ENCODE results near the gene SELENON.
A peak's percentile ranks its signal among the peaks of the same experiment; 100 is the strongest.
"Not testable (repeated sequence)": the region's sequence is repeated elsewhere in the genome, so short reads cannot be mapped to it uniquely, and the experiment has no call there.

SELENON gene

DNA sequence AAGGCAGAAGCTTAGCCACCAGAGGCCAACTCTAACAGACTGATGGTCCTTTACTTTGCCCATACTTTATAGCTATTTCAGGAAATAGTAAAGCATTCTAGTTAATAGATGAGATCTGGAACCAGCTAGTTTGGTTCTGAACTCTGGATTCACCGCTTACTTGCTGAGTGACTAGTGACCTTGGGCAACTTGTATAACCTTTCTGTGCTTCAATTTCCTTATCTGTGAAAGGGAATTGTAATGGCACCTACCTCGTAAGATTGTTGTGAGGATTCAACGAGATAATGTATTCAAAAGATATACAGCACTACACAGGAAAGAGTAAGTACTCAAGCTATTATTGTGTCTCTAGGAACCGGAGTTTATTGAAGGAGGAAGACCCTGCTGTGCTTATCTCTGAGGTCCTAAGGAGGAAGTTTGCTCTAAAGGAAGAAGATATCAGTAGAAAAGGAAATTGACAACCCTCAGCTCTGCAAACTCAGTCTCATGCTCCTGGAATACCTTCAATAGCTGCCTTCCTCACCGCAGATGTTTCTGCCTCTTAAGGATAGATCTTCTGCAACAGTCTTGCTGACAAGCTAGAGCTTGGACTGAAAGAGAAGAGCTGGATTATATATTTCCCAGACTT, 31.7 kb downstream of the SELENON start:
- no peak for DNase-seq (ENCODE audit: low read depth)

DNA sequence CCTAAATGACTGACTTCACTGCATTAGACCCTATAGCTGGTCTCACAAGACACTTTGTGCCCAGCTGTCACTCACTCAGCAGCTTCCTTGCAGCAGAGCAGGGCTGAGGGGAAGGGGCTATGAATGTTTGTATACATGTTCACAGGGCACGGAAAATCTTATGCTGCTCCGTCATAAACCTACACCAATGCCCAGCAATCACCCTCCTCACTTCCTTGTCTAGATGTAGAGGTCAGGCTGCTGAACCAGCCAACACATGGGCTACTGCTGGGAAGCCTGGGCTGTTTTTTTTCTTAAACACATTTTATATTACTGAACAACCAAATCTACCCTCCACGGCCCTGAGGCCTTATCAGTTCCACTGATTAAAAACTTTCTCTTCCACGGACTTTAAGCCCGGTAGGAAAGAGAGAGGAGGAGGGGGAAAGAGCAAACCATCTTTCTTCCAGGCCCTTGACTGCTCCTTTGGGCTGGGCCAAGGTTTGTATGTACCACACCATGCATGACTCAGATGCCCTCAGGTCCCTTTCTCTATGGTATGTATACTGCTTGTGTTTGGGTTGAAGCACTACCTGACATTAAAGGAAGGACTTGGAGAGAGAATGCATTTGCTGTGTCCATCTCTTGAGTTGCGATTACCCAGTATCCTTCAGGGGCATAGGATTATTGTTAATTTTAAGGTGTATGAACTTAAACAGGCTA, 32.5 kb downstream of the SELENON start:
- DNase-seq (ENCODE audit: low read depth) = no peak

DNA sequence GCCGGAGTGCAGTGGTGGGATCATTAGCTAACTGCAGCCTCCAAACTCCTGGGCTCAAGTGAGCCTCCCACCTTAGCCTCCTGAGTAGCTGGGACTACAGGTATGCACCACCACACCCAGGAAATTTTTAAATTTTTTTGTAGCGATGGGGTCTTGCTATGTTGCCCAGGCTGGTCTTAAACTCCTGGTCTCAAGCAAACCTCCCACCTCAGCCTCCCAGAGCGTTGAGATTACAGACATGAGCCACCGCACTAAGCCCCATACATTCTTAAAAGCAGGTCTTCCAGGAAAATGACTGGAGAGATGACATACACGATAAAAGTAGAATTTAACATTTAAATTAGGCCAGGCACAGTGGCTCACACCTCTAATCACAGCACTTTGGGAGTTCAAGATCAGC, 33.2 kb downstream of the SELENON start:
- no peak for DNase-seq (ENCODE audit: low read depth)

DNA sequence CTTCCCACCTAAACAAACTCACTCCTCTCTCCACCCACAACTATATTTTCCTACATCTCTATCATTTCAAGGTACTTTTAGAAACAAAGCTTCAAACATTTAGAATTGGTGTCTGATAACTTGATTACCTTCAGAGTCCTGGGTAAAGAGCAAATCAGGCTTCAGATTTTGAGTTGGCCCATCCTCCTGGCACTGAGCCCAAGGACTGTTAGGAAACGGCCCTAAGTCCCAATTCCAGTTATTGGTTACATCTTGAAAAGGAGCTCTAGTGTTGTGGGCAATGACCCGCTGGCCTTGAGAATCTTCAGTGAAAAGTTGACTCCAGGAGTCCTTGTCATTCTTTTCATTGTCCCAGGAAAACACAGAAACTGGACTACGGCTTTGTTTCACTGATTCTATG, 34.9 kb downstream of the SELENON start:
- DNase-seq (ENCODE audit: low read depth) = no peak

DNA sequence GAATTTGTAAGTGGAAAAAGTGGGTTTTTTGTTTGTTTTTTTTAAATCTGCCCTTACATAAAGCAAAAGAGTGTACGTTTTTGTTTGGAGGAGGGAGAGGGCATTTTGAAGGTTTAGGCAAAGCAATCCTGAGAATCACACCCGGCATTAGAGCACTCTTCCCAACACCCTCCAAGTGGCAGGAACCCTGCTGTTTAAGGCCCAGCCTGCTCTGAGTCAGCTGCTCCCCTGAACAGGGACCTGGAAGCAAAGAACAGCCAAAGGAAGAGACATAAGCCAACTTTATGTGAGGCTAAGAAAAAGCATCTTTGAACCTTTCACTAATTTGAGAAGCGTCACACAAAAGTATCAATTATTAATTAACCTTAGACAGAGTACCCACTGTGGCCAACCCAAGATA, 36.7 kb downstream of the SELENON start:
- DNase-seq (ENCODE audit: low read depth) = no peak

DNA sequence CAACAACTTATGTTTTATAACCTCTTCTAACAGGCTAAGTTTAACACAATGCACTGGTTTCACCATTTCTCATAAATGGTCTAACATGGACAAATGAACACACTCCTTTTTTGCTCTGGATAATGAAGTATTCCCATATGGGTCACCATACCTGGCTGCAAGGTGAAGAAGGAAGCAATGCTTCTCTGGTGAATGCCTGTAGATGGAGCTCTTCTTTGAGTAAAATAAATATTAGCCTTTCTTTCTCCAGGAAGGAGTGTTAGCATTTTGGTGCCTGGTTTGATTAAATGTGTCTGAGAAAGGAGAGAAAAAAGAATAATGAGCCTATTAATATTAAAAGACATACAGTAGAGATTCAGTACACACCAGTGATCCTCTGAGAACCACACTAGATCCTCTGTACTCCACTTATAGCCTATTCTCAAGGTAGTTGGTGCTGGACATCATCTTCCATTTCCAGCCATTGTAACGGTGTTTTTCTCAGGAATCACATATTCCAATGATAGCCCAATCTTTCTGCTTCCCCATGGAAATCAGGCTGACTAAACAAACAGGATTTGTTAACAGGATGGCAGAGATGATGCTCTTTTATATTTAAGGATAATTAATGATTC, 37.4 kb downstream of the SELENON start:
- no peak for DNase-seq (ENCODE audit: low read depth)

DNA sequence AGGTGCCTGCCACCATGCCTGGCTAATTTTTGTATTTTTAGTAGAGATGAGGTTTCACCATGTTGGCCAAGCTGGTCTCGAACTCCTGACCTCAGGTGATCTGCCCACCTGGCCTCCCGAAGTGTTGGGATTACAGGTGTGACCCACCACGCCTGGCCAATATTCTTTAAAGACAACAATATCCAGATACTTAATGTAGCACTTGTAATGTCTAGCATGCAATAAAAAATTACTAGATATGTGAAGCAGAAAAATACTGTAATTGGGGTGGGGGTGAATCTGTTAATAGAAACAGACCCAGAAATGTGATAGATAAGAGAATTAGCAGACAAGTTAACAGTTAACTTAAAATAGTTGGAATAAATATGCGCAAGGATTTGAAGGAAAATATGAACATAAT, 39.8 kb downstream of the SELENON start:
- DNase-seq (ENCODE audit: low read depth) = not testable (repeated sequence)

DNA sequence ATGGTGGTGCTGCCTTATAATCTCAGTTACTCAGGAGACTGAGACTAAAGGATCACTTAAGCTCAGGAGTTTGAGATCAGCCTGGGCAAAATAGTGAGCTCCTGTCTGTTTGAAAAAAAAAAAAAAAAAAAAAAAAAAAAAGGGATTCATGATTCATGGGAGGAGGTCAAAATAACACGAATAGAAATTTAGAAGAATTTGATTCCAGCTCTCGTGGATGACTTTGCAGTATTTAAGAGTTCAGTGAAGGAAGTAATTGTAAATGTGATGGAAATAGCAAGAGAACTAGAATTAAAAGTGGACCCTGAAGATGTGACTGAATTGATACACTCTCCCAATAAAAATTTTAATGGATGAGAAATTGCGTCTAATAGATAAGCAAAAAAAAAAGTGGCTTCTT, 43.5 kb downstream of the SELENON start:
- no peak for DNase-seq (ENCODE audit: low read depth)

DNA sequence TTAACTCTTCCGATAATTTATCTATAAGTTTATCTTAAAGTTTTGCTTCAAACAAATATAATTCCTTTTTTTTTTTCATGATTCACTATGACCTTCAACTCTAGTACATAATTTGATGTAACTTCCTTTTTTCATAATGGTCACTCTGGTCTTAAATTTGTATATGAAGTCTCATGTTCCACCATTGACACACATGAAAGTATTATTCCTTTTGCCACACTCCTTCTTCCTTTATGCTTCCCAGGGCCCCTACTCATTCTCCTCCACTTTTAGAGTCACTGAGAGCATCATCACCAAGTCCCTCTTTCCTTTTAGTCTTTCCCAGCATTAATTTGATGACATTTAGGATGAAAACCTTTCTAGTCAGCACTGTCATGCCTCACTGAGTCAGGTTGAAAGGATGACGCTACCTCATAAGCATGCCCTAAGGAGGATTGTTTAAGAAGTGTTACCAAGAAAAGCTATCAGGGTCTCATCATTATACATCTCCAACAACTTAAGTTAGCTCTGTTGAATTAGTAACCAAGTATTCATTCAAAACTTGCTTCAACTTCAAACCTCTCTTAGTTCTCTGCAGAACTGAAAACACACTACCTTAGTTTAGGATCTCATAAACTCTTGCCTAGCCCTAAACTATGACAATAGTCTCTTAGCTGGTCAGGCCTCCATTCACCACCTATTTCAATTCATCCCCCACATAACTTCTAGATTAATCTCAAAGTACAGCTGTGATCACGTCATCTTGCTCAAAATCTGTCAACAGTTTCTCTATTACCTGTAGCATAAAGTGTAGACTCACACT, 44.7 kb downstream of the SELENON start:
- DNase-seq (ENCODE audit: low read depth) = no peak

DNA sequence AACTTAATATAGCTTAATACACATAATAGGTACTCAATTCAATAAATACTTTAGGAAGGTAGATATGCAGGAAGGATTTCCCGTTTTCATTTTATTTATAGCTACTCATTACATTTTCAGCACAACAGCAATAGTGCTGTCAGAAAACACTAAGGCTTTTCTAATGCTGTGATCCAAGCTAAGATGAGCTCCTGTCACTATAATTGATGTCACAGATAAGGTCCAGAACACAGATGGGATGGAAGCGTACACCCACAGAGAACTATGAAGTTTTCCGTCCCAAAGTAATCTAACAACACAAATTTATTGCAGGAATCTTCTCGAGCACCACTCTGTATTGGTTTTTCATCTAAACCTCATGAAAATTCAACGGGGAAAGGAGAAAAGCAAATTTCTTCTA, 45.7 kb downstream of the SELENON start:
- no peak for DNase-seq (ENCODE audit: low read depth)

DNA sequence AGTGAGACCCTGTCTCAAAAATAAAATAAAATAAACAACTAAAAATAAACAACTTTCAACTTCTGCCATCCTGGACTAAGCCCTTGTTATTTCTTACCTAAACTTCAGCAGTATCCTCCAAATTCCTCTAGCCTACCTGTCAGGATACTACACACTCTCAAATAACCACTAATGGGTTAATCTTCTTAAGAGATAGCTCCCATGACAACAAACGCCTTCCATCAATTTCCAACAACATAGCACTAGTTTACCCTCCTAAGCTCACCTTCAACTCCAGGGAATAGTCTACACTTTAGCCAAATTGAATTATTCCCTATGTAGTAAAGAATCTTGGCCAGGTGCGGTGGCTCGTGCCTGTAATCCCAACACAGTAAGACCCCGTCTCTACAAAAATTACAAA, 47.9 kb downstream of the SELENON start:
- no peak for DNase-seq (ENCODE audit: low read depth)

DNA sequence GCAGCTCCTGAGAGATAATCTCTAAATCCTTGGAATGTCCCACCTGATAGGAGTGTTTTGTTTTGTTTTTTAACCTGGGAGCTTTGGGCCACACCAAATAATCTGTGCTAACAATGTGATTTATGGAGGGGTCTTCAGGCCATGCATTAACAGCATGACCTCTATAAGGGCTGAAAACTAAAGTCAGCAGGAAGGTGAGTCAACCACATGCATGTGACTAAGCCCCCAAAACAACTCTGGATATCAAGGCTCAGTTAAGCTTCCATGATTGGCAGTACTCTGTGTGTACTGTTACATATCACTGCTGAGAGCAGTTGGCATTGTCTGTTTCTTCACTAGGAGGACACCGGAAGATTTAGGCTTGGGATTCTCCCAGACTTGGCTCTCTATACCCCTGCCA, 48.5 kb downstream of the SELENON start:
- DNase-seq (ENCODE audit: low read depth) = no peak

DNA sequence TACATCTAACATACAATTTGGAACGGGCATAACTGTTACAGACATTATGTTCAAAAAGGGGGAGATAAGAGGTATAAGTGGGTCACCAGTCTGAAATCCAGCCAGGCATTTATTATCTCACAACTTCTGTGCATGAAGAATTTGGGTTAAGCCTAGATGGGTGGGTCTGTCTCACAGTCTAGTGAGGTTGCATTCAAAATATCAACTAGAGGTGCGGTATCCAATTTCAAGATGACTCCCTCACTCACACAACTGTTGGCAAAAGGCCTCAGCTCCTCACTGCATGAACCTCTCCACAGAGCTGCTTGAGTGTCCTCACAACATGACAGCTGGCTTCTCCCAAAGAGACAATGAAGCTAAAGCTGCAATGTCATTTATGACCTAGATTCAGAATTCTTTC, 54.6 kb downstream of the SELENON start:
- DNase-seq (ENCODE audit: low read depth) = no peak

DNA sequence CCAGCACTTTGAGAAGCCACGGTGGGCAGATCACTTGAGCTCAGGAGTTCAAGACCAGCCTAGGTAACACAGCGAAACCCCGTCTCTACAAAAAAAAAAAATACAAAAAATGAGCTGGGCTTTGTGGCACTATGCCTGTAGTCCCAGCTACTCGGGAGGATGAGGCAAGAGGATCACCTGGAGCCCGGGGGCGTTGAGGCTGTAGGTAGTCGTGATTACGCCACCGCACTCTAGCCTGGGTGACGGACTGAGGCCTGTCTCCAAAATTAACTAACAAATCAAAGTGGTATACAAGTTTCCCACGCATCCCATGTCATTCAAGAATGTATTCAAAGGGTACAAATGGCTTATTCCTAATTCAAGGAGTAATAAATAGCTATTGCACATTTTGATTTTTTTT, 56.9 kb downstream of the SELENON start:
- no peak for DNase-seq (ENCODE audit: low read depth)

DNA sequence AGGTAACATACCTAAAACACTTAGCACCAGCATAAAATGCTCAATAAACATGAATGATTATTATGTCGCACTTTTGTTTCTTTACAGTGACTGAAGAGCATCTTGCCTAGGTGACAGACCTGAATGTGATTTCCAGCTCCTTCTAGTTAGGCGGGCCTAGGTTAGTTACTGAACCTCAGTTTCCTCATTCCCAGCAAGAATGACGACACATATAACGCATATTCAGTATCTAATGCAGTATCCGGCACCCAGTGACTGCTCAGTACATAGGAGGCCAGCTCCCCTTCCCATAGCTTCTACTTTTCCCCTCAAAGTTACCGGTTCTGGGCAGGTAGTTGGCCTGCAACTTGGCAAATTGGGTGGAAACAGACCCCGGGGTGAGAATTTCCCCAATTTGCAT, 58.5 kb downstream of the SELENON start:
- no peak for DNase-seq (ENCODE audit: low read depth)

DNA sequence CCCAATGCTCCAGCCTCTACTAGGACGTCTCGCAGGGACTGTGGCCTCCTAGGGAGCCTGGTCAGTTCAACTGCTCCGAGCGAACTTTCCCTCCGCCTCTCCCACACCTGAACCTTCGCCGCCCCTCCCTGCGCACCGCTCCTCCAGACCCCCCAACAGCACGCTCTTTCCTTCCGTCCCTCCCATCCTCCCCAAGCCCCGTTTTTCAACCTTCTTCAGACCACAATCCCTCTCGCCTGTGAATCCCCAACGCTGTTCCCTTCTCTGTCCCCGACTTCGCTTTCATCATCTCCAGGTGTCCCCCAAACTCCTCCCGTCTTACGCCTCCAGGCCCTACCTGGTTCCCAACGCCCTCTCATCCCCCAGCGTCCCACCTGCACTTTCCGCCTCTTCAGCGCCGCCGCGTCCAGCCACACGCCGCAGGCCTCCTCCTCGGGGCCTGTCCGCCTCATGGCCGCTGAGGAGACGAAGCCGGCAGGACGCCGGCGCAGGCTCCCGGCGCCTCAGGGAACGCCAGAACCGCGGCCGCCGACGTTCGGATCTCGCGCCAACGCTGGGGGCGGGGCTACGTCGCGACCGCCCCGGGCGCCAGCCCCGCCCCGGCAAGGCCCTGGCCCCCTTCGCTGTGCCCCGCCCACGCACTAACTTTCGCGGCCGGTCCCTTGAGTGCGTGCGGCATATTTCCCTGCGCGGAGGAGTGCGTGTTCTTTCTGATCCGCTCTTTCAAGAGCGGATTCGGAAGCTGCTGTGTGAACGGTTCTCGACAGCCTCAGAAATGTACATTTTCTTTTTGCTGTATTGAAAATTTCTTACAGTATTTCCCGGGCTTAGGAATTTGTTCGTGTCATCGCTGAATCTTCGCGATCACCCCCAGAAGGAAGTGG, 59.2 kb downstream of the SELENON start, which contains the start of gene AUNIP:
Gene AUNIP, minus strand, starts transcription at position 552 of the 884 bp plus-strand sequence. Its CDS starts 100 bp downstream, at position 452.
- DNase-seq (ENCODE audit: low read depth) = peak; percentile 45

DNA sequence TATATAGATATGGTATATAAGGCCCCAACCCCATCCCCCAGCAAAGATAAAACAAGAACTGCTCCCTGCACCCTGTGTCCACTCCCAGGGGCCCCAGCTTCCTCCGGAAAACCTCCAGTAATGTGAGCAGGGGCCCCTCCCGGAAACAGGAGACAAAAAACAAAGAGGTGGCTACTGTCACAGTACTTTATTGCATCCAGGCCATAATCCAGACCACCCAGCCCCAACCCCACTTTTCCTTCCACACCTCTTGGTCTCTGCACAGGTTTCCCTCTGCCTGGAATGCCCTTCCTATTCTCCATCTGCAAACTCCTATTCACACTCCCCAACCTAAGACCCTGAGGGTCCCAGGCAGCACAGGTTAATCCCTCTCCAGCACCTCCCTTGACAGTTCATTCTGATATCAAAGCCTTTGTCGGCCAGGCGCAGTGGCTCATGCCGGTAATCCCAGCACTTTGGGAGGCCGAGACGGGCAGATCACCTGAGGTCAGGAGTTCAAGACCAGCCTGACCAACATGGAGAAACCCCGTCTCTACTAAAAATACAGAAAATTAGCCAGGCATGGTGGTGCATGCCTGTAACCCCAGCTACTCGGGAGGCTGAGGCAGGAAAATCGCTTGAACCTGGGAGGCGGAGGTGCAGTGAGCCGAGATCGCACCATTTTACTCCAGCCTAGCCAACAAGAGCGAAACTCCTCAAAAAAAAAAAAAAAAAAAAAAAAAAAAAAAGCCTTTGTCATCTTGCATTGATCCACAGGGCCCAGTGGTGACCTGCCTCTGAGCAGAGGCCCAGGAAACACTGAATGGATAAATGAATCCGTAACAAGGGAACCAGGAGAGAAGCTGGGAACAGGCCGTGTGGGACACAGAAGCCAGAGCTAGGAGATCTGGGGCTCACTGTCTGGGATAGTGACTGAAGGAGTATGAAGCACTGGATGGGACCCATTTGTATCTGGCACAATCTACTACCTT, 61.6 kb downstream of the SELENON start:
- no peak for DNase-seq (ENCODE audit: low read depth)

DNA sequence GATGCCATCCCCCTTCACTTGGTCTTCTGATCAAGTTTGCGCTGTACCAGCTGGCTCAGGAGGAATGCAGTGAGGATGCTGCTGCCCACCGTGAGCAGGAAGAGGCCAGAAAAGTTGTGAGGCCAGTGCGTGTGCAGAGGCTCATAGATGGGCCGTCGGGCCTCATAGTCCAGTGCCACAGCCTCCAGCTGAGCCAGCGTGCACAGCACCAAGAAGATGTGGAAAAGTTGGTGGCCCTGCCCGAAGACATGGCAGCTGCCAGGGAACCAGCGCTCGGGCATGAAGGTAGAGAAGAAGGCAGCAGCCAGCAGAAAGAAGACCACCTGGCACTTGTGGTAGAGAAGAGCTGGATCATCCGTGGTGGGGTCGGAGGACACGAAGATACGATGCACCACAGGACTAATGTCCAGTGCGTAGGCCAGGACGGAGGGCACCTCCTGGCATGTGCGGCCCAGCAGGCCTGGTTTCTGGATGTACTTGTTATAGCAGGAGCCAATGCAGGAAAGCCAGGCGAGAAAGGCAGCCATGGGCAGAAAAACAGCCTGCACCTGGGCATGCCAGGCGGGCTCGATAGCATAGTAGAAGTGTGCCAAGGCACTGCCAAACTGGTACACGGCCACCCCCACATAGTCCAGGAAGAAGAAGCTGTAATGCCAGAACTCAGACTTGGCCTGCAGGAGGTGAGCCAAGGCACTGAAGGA, 62.9 kb downstream of the SELENON start:
- DNase-seq (ENCODE audit: low read depth) = no peak

DNA sequence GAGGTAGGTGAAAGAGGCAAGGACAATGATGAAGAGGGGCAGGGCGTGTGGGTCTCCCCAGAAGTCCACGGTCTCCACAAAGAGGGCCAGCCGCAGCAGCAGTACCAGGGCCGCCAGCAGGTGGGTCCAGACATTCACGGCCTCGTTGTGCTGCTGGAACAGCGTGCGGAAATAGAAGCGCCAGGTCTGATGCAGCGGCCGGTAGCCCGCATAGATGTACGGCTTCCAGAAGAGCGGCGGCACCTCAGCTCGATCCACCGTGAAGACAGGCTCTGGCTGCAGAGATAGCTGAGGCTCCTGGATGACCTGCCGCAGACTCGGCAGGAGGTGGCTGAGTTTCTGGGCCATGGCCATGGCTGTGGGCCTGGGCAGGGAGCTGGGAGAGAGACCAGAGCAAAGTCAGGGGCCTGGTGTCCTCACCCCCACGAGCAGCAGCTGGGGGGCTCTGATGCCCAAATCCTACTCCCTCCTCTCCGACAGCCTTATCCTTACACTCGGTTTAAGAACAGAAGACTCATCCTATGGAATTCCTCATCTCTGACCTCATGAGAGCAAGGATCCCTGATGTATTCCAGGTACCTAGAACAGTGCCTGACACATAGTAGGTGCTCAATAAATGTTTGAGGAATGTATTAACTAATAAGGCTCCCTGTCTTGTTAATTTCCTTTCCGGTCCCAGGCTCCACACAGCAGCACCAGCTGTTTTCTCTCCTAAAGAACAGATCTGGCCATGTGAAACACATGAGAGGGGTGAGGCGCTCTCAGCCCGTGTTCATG, 63.7 kb downstream of the SELENON start:
- DNase-seq (ENCODE audit: low read depth) = no peak

All from GM04503 (cell line).